GM18909 (cell line): ENCODE data around the gene OAS3.

ENCODE experiments used
- ATAC-seq: cut with Tn5 transposase; IDR thresholded peaks from one replicate; pipeline ENCODE4 v1.9.1; 2021; ENCODE audit warnings: mild to moderate bottlenecking; ENCODE audit not compliant: unreplicated experiment, poor library complexity

Gene OAS3

GRCh38 chr12:113007166-113007565 lies 68.9 kb downstream of the OAS3 start:
- no peak for ATAC-seq

GRCh38 chr12:113010701-113011100 lies 72.4 kb downstream of the OAS3 start:
- ATAC-seq, result no peak

GRCh38 chr12:113014565-113014964 lies 76.3 kb downstream of the OAS3 start:
- ATAC-seq, result no peak

GRCh38 chr12:113016796-113017195 lies 78.5 kb downstream of the OAS3 start:
- ATAC-seq, result no peak

GRCh38 chr12:113019025-113019424 lies 80.8 kb downstream of the OAS3 start:
- no peak for ATAC-seq

GRCh38 chr12:113021500-113021899 lies 83.2 kb downstream of the OAS3 start:
- no peak for ATAC-seq
